GM18499 (cell line): ENCODE results near the gene APBB3.
"Not testable (repeated sequence)": the region's sequence is repeated elsewhere in the genome, so short reads cannot be mapped to it uniquely, and the experiment has no call there.

Source experiments
- ATAC-seq: cut with Tn5 transposase; IDR thresholded peaks from one replicate; pipeline ENCODE4 v1.9.1; 2021; ENCODE audit warnings: moderate number of reproducible peaks; ENCODE audit not compliant: insufficient read depth, unreplicated experiment

APBB3 gene

GRCh38 chr5:140564196-140565023 is at the start of gene APBB3, which contains the start of gene SLC35A4:
TSS of gene APBB3 (minus strand) at chr5:140564598. CDS start at chr5:140564245, 353 bp downstream.
TSS of gene SLC35A4 (plus strand) at chr5:140564828. CDS start at chr5:140567170, 2,342 bp downstream.
- peak; percentile 81 for ATAC-seq

- ATAC-seq, result no peak
Observed at GRCh38 chr5:140611020-140611521, 46.7 kb upstream of the APBB3 start.

GRCh38 chr5:140609126-140609525 is 44.7 kb upstream of the APBB3 start:
- no peak for ATAC-seq

GRCh38 chr5:140608722-140609121 is 44.3 kb upstream of the APBB3 start:
- ATAC-seq, result no peak

- ATAC-seq, result no peak
Observed at GRCh38 chr5:140607031-140607430, 42.6 kb upstream of the APBB3 start.

GRCh38 chr5:140605879-140606278 is 41.5 kb upstream of the APBB3 start:
- ATAC-seq, result no peak

- no peak for ATAC-seq
Observed at GRCh38 chr5:140603734-140604133, 39.3 kb upstream of the APBB3 start.

GRCh38 chr5:140603446-140603698 is 39.0 kb upstream of the APBB3 start:
- not testable (repeated sequence) for ATAC-seq

- ATAC-seq, result no peak
Observed at GRCh38 chr5:140602147-140602546, 37.7 kb upstream of the APBB3 start.

GRCh38 chr5:140600096-140600495 is 35.7 kb upstream of the APBB3 start:
- ATAC-seq, result no peak

GRCh38 chr5:140598836-140599235 is 34.4 kb upstream of the APBB3 start:
- no peak for ATAC-seq

- ATAC-seq, result no peak
Observed at GRCh38 chr5:140596321-140596741, 31.9 kb upstream of the APBB3 start.

GRCh38 chr5:140595538-140596300 is 31.3 kb upstream of the APBB3 start:
- ATAC-seq, result no peak

- ATAC-seq, result no peak
Observed at GRCh38 chr5:140594169-140594568, 29.8 kb upstream of the APBB3 start.

- not testable (repeated sequence) for ATAC-seq
Observed at GRCh38 chr5:140593070-140593469, 28.7 kb upstream of the APBB3 start.

GRCh38 chr5:140591747-140592372 is 27.5 kb upstream of the APBB3 start:
- ATAC-seq, result no peak

GRCh38 chr5:140590861-140591260 is 26.5 kb upstream of the APBB3 start:
- no peak for ATAC-seq

- ATAC-seq, result no peak
Observed at GRCh38 chr5:140588311-140589070, 24.1 kb upstream of the APBB3 start.

GRCh38 chr5:140587495-140587894 is 23.1 kb upstream of the APBB3 start:
- ATAC-seq, result no peak

GRCh38 chr5:140579188-140579747 is 14.9 kb upstream of the APBB3 start:
- ATAC-seq, result not testable (repeated sequence)
